C4-2B (cell line): ENCODE data around the gene MAGEA11.
"Not testable (repeated sequence)": the region's sequence is repeated elsewhere in the genome, so short reads cannot be mapped to it uniquely, and the experiment has no call there.

Experiments
- ZFX ChIP-seq: fragments of 450-650 bp; IDR thresholded peaks from 2 replicates; pipeline ENCODE4 v1.6.1; 2017
- TF ChIP-seq, protein P1 (sequence below): fragments of 450-650 bp; conservative IDR thresholded peaks from 2 replicates; pipeline ENCODE4 v1.5.1; 2017; ENCODE audit warnings: mild to moderate bottlenecking

DNA sequence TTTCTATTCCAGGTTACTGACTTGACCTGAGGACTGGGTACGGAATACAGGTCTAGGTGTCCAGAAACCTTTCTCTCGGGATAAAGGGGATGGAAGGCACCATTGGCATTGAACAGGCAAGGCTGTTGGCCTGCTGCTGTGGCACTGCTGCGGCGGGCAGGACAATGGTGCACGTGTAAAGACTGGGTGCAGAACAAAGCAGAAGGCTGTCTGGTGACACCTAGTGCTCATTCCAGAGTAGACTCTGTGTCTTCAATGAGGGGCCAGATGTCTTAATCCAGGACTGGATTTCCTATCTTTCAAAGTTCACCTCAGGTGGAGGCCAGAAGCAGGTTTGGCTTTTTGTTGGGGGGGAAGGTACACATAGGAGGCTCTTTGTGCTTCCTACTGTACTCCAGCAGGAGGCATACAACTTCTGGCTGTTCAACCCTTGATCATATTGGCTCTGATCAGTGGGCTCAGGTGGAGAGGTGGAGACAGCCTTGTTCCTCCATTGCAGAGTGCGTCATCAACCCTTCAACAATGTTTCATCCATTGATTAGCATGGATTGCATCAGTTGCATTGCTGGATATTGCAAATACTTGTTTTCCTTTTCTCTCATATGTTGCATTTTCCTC lies 34.6 kb downstream of the MAGEA11 start:
- TF ChIP-seq, protein P1, sequence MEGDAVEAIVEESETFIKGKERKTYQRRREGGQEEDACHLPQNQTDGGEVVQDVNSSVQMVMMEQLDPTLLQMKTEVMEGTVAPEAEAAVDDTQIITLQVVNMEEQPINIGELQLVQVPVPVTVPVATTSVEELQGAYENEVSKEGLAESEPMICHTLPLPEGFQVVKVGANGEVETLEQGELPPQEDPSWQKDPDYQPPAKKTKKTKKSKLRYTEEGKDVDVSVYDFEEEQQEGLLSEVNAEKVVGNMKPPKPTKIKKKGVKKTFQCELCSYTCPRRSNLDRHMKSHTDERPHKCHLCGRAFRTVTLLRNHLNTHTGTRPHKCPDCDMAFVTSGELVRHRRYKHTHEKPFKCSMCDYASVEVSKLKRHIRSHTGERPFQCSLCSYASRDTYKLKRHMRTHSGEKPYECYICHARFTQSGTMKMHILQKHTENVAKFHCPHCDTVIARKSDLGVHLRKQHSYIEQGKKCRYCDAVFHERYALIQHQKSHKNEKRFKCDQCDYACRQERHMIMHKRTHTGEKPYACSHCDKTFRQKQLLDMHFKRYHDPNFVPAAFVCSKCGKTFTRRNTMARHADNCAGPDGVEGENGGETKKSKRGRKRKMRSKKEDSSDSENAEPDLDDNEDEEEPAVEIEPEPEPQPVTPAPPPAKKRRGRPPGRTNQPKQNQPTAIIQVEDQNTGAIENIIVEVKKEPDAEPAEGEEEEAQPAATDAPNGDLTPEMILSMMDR, result not testable (repeated sequence)
- TF ChIP-seq ZFX, result not testable (repeated sequence)
